GM12864 (cell line): ENCODE results near the gene SYNJ1.

Experiments used
- DNase-seq: peaks from one replicate; pipeline ENCODE4 v3.0.0-alpha.2; 2011; ENCODE audit warnings: low read depth
- H3K4me3 ChIP-seq: 2 replicates; pipeline ENCODE4 v1.5.1; 2011; ENCODE audit warnings: mild to moderate bottlenecking, low read depth, low read length, control low read depth
- CTCF ChIP-seq: IDR thresholded peaks from 2 replicates; pipeline ENCODE4 v1.5.1; 2011; ENCODE audit warnings: low read depth, mild to moderate bottlenecking, moderate library complexity, low read length, control low read depth, inconsistent platforms; ENCODE audit errors: missing control alignments

SYNJ1 gene

GRCh38 chr21:32710987-32711386 lies 16.8 kb downstream of the SYNJ1 start:
- TF ChIP-seq CTCF: no peak
- no peak for DNase-seq
- no peak overlapping the region for H3K4me3 ChIP-seq

DNA sequence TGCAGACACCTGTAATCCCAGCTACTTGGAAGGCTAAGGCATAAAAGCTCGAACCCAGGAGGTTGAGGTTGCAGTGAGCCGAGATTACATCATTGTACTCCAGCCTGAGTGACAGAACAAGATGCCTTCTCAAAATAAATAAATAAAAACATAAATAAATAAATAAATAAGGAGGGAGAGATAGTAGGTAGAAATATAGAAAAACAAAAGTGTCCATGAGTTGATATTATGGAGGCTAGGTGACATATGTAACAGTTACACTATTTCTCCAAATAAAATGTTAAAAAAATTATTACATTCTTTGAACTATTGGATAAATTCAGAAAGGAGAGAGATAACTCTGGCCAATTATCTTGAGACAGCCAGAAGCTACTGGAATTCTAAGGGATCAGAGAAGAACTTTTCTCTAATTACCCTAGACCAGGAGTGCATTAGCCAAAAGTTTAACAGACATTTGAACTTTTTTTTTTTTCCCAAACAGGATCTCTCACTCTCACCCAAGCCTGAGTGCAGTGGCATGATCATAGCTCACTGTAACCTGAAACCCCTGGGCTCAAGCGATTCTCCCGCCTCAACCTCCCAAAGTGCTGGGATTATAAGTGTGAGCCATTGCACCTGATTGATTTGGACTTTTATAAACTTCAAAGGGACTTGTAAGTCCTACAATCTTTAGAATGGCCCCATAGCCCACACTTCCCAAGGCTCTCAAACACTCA lies 17.6 kb downstream of the SYNJ1 start:
- TF ChIP-seq CTCF: no peak
- no peak for DNase-seq
- H3K4me3 ChIP-seq: no peak overlapping the region

DNA sequence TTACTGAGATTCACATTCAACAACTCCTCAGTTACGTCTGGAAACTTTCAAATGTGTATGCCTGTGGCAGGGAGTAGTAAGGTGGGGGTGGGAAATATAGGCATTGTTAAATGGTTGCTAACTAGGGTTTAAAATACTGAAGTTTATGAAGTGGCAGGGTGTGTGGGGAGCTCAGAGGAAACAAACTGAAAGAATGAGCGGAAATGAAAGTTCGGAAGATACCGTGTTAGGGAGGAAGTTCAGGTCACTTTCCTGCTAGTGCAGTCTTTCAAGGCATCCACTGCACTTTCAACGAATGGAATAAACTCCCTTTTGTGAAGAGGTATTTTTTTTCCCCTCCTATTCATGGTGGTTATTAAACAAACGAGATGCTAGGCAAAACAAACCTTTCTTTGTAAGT lies 19.7 kb downstream of the SYNJ1 start:
- no peak for TF ChIP-seq CTCF
- no peak for DNase-seq
- no peak overlapping the region for H3K4me3 ChIP-seq

DNA sequence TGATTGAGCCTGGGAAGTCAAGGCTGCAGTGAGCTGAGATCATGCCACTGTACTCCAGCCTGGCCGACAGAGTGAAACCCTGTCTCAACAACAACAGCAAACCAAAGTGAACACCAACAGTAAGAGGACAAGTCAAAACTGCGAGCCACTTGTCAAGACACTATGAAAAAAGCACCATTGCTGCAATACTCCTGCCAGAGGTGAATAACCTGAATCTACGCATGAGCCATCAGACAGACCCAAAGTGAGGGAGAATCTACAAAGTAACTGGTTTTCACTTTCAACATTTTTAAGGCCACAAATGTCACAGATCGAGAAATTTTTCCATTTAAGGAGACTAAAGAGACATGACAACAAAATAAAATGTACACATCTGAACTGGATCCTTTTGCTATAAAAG lies 21.9 kb downstream of the SYNJ1 start:
- no peak for DNase-seq
- no peak overlapping the region for H3K4me3 ChIP-seq
- no peak for TF ChIP-seq CTCF

DNA sequence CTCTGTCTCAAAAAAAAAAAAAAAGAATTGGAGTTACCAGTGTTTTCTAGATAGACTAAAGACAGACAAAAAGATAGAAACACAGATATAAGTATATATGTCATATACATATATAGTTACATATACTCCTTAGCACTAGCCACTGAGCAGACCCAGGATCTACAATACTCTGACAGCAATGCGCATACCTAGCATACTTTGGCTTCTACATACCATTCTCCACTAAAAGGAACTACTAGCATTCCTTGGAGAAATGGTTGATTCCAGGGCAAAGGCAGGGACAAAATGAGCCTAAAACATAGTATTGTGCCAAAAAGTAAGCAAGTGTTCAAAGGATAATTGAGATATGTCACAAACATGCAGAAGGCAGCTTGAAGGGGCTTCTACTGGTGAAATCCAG lies 22.7 kb downstream of the SYNJ1 start:
- no peak for TF ChIP-seq CTCF

GRCh38 chr21:32702702-32703101 lies 25.1 kb downstream of the SYNJ1 start:
- H3K4me3 ChIP-seq: no peak overlapping the region
- no peak for DNase-seq
- TF ChIP-seq CTCF: no peak

More for the DNA sequence above, 22.7 kb downstream of the SYNJ1 start:
- no peak for DNase-seq
- no peak overlapping the region for H3K4me3 ChIP-seq
